Left colon (tissue), 2 donors: ENCODE data around the gene DLEC1. TPM values are rescaled to one million over a fixed set of nuclear protein-coding genes. Genes with fewer than 3 reads are reported as not detected.
A peak's percentile ranks its signal among the peaks of the same experiment; 100 is the strongest.

Experiments
- ATAC-seq: fragments of 200-7000 bp; cut with Tn5 transposase; one replicate; pipeline ENCODE4 v1.9.1; 2020; ENCODE audit warnings: mild to moderate bottlenecking, moderate library complexity
- DNase-seq, 2 donors: peaks; one replicate each; pipeline ENCODE4 v3.0.0-alpha.2; 2020
- intact Hi-C, 2 donors: fragments of 100-400 bp; cut with DNase I in 1 of 2; cut with micrococcal nuclease in 1 of 2; formaldehyde crosslinking; loops; one replicate each; pipeline versions ENCODE4 v1.11.2 to v1.14.0; 2022; cut with DNase I, micrococcal nuclease
- total RNA-seq, 2 donors: library from RNA; stranded (reverse); fragmentation: NEBNext Ultra II Directional; extraction: Animal tissue kit (Norgen Biotek cat#: 25700); gene quantifications; one replicate each; pipeline ENCODE4 v1.2.1, GENCODE V29; 2021
- donor health status: DM: no; HTN: no; CAD: no.
- donor health status: DM: yes; HTN: yes; CAD: no.

DLEC1 gene
- total RNA-seq, 2 donors from 2014 or later: 1.5 to 2.1 TPM

- intact Hi-C loops: no loop called here
- DNase-seq (no peak), ATAC-seq (no peak)
These were observed 71.5 kb downstream of the DLEC1 start for GRCh38 chr3:38110314-38111050.

DNA sequence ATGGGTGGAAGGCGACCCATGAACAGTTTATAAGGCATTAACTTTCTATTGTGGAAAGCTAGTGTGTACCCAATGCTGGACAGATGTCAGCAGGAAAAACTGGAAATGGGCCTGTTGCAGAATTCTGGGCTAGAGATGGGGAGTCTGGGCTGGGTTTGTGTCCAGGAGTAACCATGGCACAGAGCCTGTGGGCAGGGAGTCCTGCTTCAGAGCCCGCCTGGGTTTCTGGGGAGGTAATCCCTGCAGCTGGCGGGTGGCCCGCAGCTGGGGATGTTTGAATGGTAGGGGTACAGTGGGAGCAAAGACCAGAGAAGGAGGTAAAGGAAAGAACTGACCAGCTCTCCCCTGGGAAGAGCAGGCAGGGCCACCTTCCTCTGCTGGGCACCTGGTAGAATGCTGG lies 72.2 kb downstream of the DLEC1 start:
- intact Hi-C loops: no loop called here
- ATAC-seq (no peak), DNase-seq (no peak)

DNA sequence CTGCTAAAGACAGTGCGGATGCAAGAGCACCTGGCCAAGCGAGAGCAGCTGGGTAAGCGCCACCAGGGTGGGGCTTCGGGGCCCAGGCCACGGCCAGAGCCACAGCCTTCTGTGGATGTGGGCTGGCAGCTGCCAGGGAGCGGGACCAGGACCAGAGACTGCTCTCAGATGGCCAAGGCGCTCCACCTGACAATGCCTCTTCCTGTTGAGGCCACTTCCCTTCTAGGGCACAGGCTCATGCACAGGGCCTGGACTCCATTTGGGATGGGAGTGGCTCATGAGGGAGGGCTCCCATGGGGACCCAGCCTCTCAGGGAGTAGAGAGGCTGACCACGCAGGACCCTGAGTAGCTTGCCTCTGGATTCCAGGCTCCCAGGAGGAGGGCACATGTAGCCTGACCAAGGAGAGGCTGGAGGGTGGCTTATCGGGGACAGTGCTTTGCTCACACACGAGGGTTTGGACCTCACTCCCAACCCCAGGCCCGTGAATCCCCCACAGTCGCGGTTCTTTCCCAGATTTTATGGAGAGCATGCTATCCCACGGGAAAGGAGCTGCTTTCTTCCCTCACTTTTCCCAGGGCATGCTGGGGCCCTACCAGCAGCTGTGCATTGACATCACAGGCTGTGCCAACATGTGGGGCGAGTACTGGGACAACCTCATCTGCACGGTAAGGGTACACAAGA lies 72.8 kb downstream of the DLEC1 start:
- DNase-seq (no peak), ATAC-seq (no peak)
- intact Hi-C loops: no loop called here

DNA sequence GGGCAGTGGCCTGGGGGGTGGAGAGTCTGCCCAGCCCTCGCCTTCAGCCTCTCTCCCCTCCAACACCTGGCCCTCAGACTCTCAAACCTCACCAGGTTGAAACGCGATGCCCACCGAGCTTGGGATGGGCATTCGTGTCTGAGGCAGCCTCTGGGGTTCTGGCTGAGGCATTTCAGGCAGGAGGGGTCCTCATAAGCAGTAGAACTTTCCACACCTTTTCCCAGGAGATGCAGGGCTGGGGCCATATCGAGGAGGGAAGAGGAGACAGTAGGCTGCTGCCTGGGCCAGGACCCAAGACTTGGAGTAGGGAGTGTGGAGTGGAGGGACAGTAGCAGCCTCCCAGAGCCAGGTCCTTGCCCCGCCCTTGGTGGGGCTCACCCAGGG lies 73.4 kb downstream of the DLEC1 start:
- peak in 1 of 2 donors; percentile 17 for DNase-seq
- intact Hi-C loops: no loop called here
- no peak for ATAC-seq

- DNase-seq (peak in 1 of 2 donors; percentile 16), ATAC-seq (no peak)
- intact Hi-C loops: no loop called here
These were observed 75.3 kb downstream of the DLEC1 start for GRCh38 chr3:38114052-38114874.

DNA sequence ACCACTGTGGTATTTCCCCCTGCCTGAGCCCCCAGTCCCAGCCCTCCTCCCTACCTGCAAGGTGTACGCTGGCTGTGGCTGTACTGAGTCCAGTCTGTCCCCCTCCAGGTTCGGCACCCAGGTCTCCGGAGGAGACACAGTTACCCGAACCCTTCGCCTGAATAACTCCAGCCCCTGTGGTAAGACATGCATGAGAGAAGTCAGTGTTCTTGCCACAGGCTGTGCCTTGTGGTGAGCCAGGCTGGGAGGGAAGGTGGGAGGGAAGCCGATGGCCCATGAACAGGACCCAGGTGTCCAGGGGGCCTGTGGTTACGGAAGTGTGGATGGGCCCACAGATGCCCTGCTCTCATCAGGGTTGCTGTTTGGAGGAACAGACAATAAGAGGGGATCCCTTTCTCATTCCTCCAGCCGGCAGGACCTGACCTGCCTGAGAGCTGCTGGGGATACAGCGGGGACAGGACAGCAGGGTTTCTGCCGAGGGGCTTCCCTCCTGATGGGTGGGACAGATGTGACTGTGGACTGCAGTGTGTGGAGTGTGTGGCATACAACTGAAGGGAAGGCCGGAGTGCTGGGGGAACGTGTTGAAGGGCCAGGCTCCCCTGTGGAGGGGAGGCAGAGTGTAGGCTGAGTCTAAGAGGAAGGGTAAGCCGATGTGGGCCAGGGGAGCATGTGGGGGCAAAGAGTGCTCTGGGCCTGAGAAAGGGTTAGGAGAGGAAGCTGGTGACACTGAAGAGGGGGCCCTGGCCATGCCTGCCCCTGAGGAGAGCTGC lies 76.1 kb downstream of the DLEC1 start:
- DNase-seq (peak in 1 of 2 donors; percentile 23), ATAC-seq (no peak)
- intact Hi-C loops: no loop called here

DNA sequence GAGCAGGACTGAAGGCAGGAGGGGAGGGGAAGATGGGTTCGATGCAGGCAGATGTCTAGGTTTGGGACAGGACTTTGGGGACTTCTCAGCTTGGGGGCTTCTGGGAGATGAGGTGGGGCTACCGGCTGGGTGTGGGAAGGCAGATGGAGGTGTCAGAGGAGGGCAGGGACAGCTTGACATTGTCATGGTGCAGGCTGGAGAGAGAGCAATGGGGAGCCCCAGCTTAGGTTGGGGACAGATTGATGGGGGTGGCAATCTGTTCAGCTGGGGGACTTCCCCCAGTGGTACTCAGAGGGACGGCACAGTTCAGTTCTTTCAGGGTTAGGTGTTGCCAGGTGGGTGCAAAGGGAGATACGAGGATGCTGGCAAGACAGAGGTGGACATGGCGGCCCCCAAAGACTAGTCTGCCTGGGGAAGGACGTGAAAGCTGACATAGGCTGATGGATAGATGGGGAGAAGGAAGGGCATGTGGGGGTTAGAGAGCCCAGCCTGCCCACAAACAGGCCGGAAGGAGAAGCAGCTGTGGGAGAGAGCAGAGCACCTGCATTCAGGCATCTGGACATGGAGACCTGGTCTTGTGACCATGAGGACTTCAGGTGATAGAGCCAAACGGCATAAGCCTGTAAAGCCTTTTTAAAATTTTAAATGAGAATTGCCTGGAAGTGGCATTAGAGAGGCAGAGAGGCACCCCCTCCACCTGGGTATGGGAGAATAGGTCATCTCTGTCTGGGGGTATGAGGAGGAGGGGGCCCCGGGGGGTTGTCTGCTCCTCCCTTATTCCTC lies 76.8 kb downstream of the DLEC1 start:
- ATAC-seq: no peak
- intact Hi-C loops: no loop called here
- peak in 1 of 2 donors; percentile 16 for DNase-seq

DNA sequence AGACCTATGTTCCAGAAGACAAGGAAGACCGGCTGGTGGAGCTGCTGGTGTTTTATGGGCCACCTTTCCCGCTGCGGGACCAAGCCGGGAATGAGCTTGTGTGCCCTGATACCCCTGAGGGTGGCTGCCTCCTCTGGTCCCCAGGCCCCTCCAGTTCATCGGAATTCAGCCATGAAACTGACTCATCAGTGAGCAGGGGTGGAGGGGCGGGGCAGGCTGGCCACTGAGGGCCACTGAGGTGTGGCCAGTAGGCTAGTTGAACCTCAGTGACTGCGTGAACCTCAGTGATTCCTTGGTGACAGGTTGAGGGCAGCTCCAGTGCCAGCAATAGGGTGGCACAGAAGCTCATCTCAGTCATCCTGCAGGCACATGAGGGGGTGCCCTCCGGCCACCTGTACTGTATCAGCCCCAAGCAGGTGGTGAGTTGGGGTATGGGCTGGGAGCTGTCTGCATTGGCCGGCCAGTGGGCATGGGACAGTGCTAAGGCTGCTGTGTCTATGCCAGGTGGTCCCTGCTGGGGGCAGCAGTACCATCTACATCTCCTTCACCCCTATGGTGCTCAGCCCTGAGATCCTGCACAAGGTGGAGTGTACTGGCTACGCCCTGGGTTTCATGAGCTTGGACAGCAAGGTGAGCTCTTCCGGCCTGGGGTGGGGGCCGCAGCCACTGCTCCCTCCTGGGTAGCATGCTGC lies 77.6 kb downstream of the DLEC1 start:
- ATAC-seq: peak; percentile 44
- intact Hi-C loops: no loop called here
- DNase-seq: peak in 1 of 2 donors; percentile 31

DNA sequence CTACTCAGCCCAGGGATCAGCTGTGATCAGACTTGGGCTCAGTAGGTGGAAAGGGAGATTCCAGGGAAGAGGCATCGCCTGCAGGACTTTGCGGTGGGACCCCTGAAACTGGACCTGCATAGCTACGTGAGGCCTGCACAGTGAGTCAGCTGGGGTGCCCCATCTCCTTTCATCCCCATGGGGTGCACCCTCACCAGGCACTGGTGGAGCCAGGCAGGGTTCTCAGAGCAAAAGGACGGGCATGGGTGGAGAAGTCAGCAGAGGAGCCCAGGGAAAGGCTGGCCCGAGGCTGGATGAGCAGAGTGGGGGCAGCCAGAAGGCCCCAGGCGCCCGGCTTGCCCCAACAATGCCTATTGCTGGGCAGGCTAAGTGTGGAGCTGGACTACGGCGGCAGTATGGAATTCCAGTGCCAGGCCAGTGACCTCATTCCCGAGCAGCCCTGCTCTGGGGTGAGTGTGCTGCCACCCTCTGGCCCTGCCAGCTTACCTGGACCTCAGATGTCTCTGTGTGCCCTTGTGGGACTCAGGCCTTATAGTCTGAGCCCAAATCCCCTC lies 78.2 kb downstream of the DLEC1 start:
- peak; percentile 25 to 30 for DNase-seq
- intact Hi-C loops: no loop called here
- peak; percentile 59 for ATAC-seq

- intact Hi-C loops: no loop called here
- peak; percentile 79 for ATAC-seq
These were observed 78.9 kb downstream of the DLEC1 start for GRCh38 chr3:38117748-38118420.

GRCh38 chr3:38118421-38119247 lies 79.6 kb downstream of the DLEC1 start:
- intact Hi-C loops: no loop called here
- DNase-seq: no peak
- ATAC-seq: no peak

More at GRCh38 chr3:38117748-38118420, 78.9 kb downstream of the DLEC1 start:
- peak; percentile 67 to 79 for DNase-seq

DNA sequence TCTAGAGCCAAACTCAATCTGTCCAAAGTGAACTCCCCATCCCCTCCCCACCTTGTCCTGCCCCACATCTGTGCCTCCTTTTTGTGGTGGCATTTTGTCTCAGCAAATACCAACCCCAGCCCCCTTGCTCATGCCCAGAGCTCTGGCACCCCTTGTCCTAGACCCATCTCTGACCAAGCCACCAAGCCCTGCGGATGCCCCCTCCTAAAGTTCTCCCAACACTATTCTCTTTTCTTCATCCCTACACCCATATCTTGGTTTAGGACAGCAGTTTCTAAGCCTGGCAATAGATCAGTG lies 80.2 kb downstream of the DLEC1 start:
- ATAC-seq: no peak

GRCh38 chr3:38119821-38120692 lies 81.0 kb downstream of the DLEC1 start:
- peak in 1 of 2 donors; percentile 8 for DNase-seq
- no peak for ATAC-seq
- intact Hi-C loops: no loop called here

More for the DNA sequence above, 80.2 kb downstream of the DLEC1 start:
- intact Hi-C loops: no loop called here
- peak in 1 of 2 donors; percentile 15 for DNase-seq

- ATAC-seq (no peak), DNase-seq (peak in 1 of 2 donors; percentile 24)
- intact Hi-C loops: no loop called here
These were observed 81.9 kb downstream of the DLEC1 start for GRCh38 chr3:38120693-38121450.
